A673 (cell line): Measurements from ENCODE around the gene ACCSL.

Source experiments
- CTCF ChIP-seq: fragments of 300-800, 200-600 bp; sonication (generic); conservative IDR thresholded peaks from 2 replicates; pipeline ENCODE4 v1.5.1; 2017; ENCODE audit warnings: low read depth, mild to moderate bottlenecking, antibody characterized with exemption, low read length, moderate library complexity, mixed read lengths
- EZH2 ChIP-seq: fragments of 200-600 bp; sonication (generic); IDR thresholded peaks from 2 replicates; pipeline ENCODE4 v1.6.1; 2017; ENCODE audit warnings: borderline replicate concordance, low read depth, mild to moderate bottlenecking, mixed read lengths, antibody characterized with exemption, low read length; ENCODE audit not compliant: poor library complexity, severe bottlenecking

DNA sequence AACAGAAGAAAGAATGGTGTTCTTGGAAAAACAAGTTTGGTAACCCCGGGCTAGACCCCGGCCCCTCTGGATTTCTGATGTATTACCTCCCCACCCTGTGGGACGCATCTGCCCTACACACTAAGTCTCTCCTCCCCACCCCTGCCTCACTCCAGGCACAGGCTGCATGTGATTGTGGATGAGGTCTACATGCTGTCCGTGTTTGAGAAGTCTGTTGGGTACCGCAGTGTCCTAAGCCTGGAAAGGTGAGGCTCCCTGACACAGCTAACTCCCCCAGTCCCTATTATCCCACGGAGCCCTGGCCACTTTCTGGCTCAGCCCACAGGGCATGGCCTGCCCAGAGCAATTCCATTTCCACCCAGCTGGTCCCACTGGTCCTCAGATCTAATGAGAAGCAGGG is 31.6 kb downstream of the ACCSL start:
- TF ChIP-seq CTCF (no peak), EZH2 (no peak)
